ENCODE data around the gene PIGR. TPM values are rescaled to one million over a fixed set of nuclear protein-coding genes. Genes with fewer than 3 reads are reported as not detected.

The PIGR gene
- total and polyA plus RNA-seq, 2 of the 8 experiments (the other 6 are each of a cell fraction or from before 2014, with no cell fraction given): not detected

DNA sequence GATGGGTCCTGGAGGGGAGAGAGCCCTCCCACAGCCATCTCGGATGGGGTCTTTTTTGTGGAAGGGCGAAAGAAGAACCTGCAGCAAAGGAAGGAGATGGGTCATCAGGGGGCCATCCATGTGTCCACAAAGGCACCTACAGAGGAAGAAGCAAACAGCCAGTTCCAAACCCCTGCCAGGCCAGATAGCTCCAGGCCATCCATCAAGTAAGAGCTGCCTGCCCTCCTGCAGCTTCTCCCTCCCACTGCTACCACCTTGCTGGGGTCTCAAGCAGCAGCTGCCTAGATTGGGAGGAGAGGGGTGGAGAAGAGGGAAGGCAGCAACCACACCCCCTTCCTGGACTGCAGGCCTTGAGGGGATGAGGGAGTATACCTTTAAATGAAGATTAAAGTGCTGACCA, 19.5 kb upstream of the PIGR start:
- CTCF ChIA-PET (ENCODE audit: partially characterized antibody): interaction anchor here (0.8 to 1.8 kb wide), 7 partner anchors 13 to 231 kb away, joined by 3 to 10 read pairs (median 4); no protein-coding TSS in a partner anchor
- no peaks in the 10 kb centered on the region for H3K27me3 ChIP-seq (replicated peaks in 1 of 4; ENCODE audit: control insufficient read depth in 3 of 4, extremely low read depth in 1 of 4, insufficient read depth in 3 of 4, low read length in 3 of 4)
- no peak overlapping the region for H3K27ac ChIP-seq (ENCODE audit: low read depth, low read length)
- POLR2A ChIA-PET (ENCODE audit: partially characterized antibody): interaction anchor here (0.6 kb wide), 1 partner anchor 889 kb away, joined by 4 read pairs; no protein-coding TSS in a partner anchor
- H3K14ac ChIP-seq (ENCODE audit: insufficient read length): no peak overlapping the region
- no peak overlapping the region for H3K18ac ChIP-seq (ENCODE audit: extremely low read depth, low read length)
- no peak overlapping the region for H4K8ac ChIP-seq (ENCODE audit: extremely low read depth, insufficient read depth, low read length)
- no peak for FAIRE-seq
- DNase-seq (ENCODE audit: low read depth in 1 of 2, low spot score in 2 of 2): no peak
- H3K23me2 ChIP-seq (ENCODE audit: low read depth, low read length): no peaks in the 10 kb centered on the region
- H3K9ac ChIP-seq (replicated peaks in 1 of 4; ENCODE audit: extremely low read depth in 1 of 4, low read depth in 3 of 4, low read length in 3 of 4): no peak overlapping the region
- no peaks in the 10 kb centered on the region for H3K36me3 ChIP-seq (ENCODE audit: control insufficient read depth in 2 of 4, insufficient read depth in 4 of 4, low read length in 3 of 4)
- no peaks in the 10 kb centered on the region for H3K79me1 ChIP-seq (ENCODE audit: low read depth, low read length)
- H2BK120ac ChIP-seq (replicated peaks; ENCODE audit: low read depth, low read length): no peak overlapping the region
- no peak overlapping the region for H3K4me2 ChIP-seq (ENCODE audit: insufficient read depth in 1 of 2, low read depth in 2 of 2, low read length in 2 of 2)
- H4K91ac ChIP-seq (replicated peaks; ENCODE audit: insufficient read length, low read length): no peak overlapping the region
- no peak overlapping the region for H3K56ac ChIP-seq (replicated peaks; ENCODE audit: insufficient read length, low read depth, low read length)
- no peak overlapping the region for H2BK12ac ChIP-seq (ENCODE audit: low read depth, low read length)
- no peaks in the 10 kb centered on the region for H3K79me2 ChIP-seq (ENCODE audit: control insufficient read depth in 1 of 2, insufficient read depth in 2 of 2, low read length in 2 of 2)
- H3K9me3 ChIP-seq (ENCODE audit: insufficient read depth in 2 of 2, low read depth in 1 of 2, low read length in 1 of 2): no peaks in the 10 kb centered on the region
- H4K20me1 ChIP-seq (replicated peaks in 1 of 2; ENCODE audit: control insufficient read depth in 1 of 2, insufficient read depth in 2 of 2, low read length in 2 of 2): no peaks in the 10 kb centered on the region
- H3K4ac ChIP-seq (replicated peaks; ENCODE audit: insufficient read length, low read depth, low read length): no peak overlapping the region
- no peak for TF ChIP-seq KDM1A (IDR thresholded peaks at IDR 0.05; ENCODE audit: borderline replicate concordance, low read length)
- no peak for TF ChIP-seq YY1 (IDR thresholded peaks at IDR 0.05; ENCODE audit: low read depth, low read length)
- H3K23ac ChIP-seq (ENCODE audit: insufficient read length): no peak overlapping the region
- no peak overlapping the region for H2BK5ac ChIP-seq (ENCODE audit: low read depth, low read length)
- H4K5ac ChIP-seq (ENCODE audit: insufficient read length, low read depth, low read length): no peak overlapping the region
- H3K4me3 ChIP-seq (ENCODE audit: extremely low read depth in 1 of 4, insufficient read depth in 2 of 4, low read depth in 3 of 4, low read length in 4 of 4): no peak overlapping the region
- no peaks in the 10 kb centered on the region for H3K4me1 ChIP-seq (replicated peaks in 1 of 4; ENCODE audit: control insufficient read depth in 3 of 4, insufficient read depth in 4 of 4, low read length in 3 of 4)
- no peak overlapping the region for H2AFZ ChIP-seq (ENCODE audit: low read length)
- no peak overlapping the region for H2AK5ac ChIP-seq (ENCODE audit: low read depth, low read length)
- H2BK20ac ChIP-seq (ENCODE audit: low read length): no peak overlapping the region
- WGBS, 2 experiments (ENCODE audit: extremely low coverage in 1 of 2, insufficient coverage in 1 of 2, insufficient read length in 1 of 2, insufficient replicate concordance in 2 of 2, low coverage in 1 of 2, low lambda C conversion rate in 2 of 2, missing lambda C conversion rate in 1 of 2): 94% methylated on average over 2 of the region's 2 CpGs; no CpG with 5 or more reads in 1 of the 2 experiments
- no peak overlapping the region for H2BK15ac ChIP-seq (ENCODE audit: low read length)
